HG03575 (cell line): Measurements from ENCODE around the gene PRG2.
"Not testable (repeated sequence)": the region's sequence is repeated elsewhere in the genome, so short reads cannot be mapped to it uniquely, and the experiment has no call there.

Experiments
- ATAC-seq: cut with Tn5 transposase; IDR thresholded peaks from one replicate; pipeline ENCODE4 v1.9.1; 2021; ENCODE audit not compliant: unreplicated experiment, insufficient number of reproducible peaks, low FRiP score; ENCODE audit errors: extremely low read depth

The PRG2 gene

GRCh38 chr11:57376095-57377090, 14.1 kb downstream of the PRG2 start:
- ATAC-seq = no peak

- ATAC-seq = no peak
These were observed 15.0 kb downstream of the PRG2 start for GRCh38 chr11:57375490-57375889.

- no peak for ATAC-seq
These were observed 15.5 kb downstream of the PRG2 start for GRCh38 chr11:57374966-57375365.

- no peak for ATAC-seq
These were observed 17.3 kb downstream of the PRG2 start for GRCh38 chr11:57373146-57373545.

GRCh38 chr11:57370941-57371340, 19.5 kb downstream of the PRG2 start:
- ATAC-seq = no peak

GRCh38 chr11:57370251-57370650, 20.2 kb downstream of the PRG2 start:
- ATAC-seq = no peak

GRCh38 chr11:57368845-57369232, 21.6 kb downstream of the PRG2 start:
- ATAC-seq = no peak

GRCh38 chr11:57368106-57368844, 22.2 kb downstream of the PRG2 start:
- no peak for ATAC-seq

- no peak for ATAC-seq
These were observed 25.4 kb downstream of the PRG2 start for GRCh38 chr11:57364851-57365660.

GRCh38 chr11:57363131-57364080, 27.0 kb downstream of the PRG2 start:
- ATAC-seq = no peak

GRCh38 chr11:57361926-57362325, 28.5 kb downstream of the PRG2 start:
- ATAC-seq = no peak

GRCh38 chr11:57361420-57361819, 29.0 kb downstream of the PRG2 start:
- ATAC-seq = not testable (repeated sequence)

GRCh38 chr11:57360991-57361390, 29.5 kb downstream of the PRG2 start:
- no peak for ATAC-seq

- no peak for ATAC-seq
These were observed 30.4 kb downstream of the PRG2 start for GRCh38 chr11:57359896-57360690.

- ATAC-seq = no peak
These were observed 31.1 kb downstream of the PRG2 start for GRCh38 chr11:57359396-57359795.

GRCh38 chr11:57358991-57359390, 31.5 kb downstream of the PRG2 start:
- no peak for ATAC-seq

- no peak for ATAC-seq
These were observed 31.9 kb downstream of the PRG2 start for GRCh38 chr11:57358543-57358961.
